Measurements from ENCODE around the gene ERBB4. TPM values are rescaled to one million over a fixed set of nuclear protein-coding genes. Genes with fewer than 3 reads are reported as not detected.

The ERBB4 gene
- total RNA-seq, 1 donor from 2014 or later, result 0.36 TPM

- no peak overlapping the region for H3K27ac Mint-ChIP-seq (ENCODE audit: unreplicated experiment)
- H3K27me3 Mint-ChIP-seq (ENCODE audit: unreplicated experiment), result no peaks in the 10 kb centered on the region
- no peak overlapping the region for H3K4me3 Mint-ChIP-seq (ENCODE audit: unreplicated experiment)
- peaks cover 2% of the 10 kb centered on the region for H3K4me1 Mint-ChIP-seq (ENCODE audit: unreplicated experiment)
- no peaks in the 10 kb centered on the region for H3K9me3 Mint-ChIP-seq (ENCODE audit: unreplicated experiment)
- no peak for TF ChIP-seq CTCF (IDR thresholded peaks at IDR 0.05; ENCODE audit: unreplicated experiment)
- no peak for DNase-seq (ENCODE audit: low spot score)
- H3K36me3 Mint-ChIP-seq (ENCODE audit: low read depth, unreplicated experiment), result no peaks in the 10 kb centered on the region
These were observed 8.2 kb downstream of the ERBB4 start for GRCh38 chr2:212530373-212530772.

DNA sequence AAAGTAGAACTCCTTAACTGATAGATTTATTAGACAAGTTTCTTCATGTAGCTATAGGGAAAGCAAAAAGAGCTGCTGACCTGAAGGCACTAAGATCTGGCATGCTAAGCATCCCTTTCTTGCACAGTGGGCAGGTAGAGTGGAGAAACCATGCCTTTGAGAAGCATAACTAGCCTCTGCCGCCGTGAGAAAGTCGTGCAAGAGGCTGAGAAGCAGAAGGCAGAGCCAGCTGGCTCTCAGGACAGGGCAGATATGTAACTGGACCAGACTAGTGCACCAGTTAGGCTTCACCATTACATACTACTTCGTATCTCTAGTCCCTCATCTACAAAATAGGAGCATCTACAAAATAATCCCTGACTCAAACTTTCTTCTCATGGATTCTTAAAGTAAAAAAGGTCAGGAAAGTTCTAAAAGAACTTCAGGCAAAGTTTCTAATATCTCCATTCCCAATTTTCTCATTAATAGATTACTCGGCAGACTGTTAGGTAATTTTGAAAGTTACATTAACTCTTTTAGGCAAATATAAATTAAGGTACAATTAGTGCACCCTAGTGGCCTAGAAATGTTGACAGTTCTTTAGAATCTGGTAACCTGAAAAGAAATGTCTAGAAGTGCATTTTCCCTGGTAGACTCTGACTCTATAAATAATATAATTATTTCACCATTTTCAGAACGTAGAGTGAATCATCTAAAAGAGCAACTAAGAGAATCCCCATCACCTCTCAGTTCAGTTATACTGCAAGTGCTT lies 10.3 kb downstream of the ERBB4 start:
- H3K27me3 Mint-ChIP-seq (ENCODE audit: unreplicated experiment), result no peaks in the 10 kb centered on the region
- DNase-seq (ENCODE audit: low spot score), result no peak
- no peak overlapping the region for H3K4me3 Mint-ChIP-seq (ENCODE audit: unreplicated experiment)
- no peak overlapping the region for H3K27ac Mint-ChIP-seq (ENCODE audit: unreplicated experiment)
- no peaks in the 10 kb centered on the region for H3K36me3 Mint-ChIP-seq (ENCODE audit: low read depth, unreplicated experiment)
- H3K4me1 Mint-ChIP-seq (ENCODE audit: unreplicated experiment), result peaks cover 2% of the 10 kb centered on the region
- no peak for TF ChIP-seq CTCF (IDR thresholded peaks at IDR 0.05; ENCODE audit: unreplicated experiment)
- no peaks in the 10 kb centered on the region for H3K9me3 Mint-ChIP-seq (ENCODE audit: unreplicated experiment)

DNA sequence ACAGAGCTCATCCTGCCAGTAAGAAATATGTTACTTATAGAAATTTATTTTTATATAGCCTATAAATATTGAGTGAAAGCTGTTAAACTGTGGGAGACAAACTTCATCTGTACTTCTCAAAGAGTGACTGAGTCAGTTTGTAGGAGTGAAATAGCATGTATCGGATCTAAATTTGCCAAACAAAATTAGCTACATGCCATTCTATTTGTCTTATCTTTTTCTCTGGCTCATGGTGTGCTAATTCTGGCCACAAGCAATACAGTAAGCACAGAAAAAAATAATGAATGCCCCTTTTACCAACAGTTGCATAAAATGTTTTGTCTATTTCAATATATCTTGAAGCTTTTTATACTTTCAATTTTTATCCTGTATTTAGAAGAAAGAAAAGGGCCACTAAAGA lies 12.5 kb downstream of the ERBB4 start:
- Mint-ChIP-seq H3K9me3 (ENCODE audit: unreplicated experiment) (no peaks in the 10 kb centered on the region), H3K36me3 (ENCODE audit: low read depth, unreplicated experiment) (no peaks in the 10 kb centered on the region), H3K4me1 (ENCODE audit: unreplicated experiment) (peaks cover 1% of the 10 kb centered on the region), H3K27me3 (ENCODE audit: unreplicated experiment) (no peaks in the 10 kb centered on the region), H3K27ac (ENCODE audit: unreplicated experiment) (no peak overlapping the region), H3K4me3 (ENCODE audit: unreplicated experiment) (no peak overlapping the region)
- DNase-seq (ENCODE audit: low spot score), result no peak
- TF ChIP-seq CTCF (IDR thresholded peaks at IDR 0.05; ENCODE audit: unreplicated experiment), result no peak

DNA sequence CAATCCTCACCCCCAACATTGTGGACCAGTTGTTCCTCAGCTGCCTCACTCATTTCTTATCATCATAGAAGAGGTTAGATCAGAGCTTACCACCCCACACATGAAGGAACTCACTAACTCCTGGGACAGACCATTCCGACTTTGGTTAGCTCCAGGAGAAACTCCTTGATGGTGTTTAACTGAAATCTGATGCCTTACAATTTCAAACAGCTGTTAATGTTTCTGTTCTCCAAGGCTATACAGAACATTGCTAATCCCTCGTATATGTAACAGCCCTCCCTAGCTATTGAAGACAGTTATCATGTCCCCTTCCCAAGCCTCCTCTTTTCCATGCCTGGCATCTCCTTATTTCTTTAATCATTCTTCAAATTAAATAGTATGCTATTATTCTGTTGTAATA lies 14.8 kb downstream of the ERBB4 start:
- Mint-ChIP-seq H3K4me3 (ENCODE audit: unreplicated experiment) (no peak overlapping the region), H3K36me3 (ENCODE audit: low read depth, unreplicated experiment) (no peaks in the 10 kb centered on the region), H3K4me1 (ENCODE audit: unreplicated experiment) (no peaks in the 10 kb centered on the region), H3K27me3 (ENCODE audit: unreplicated experiment) (no peaks in the 10 kb centered on the region), H3K27ac (ENCODE audit: unreplicated experiment) (no peak overlapping the region), H3K9me3 (ENCODE audit: unreplicated experiment) (no peaks in the 10 kb centered on the region)
- no peak for DNase-seq (ENCODE audit: low spot score)
- TF ChIP-seq CTCF (IDR thresholded peaks at IDR 0.05; ENCODE audit: unreplicated experiment), result no peak

DNA sequence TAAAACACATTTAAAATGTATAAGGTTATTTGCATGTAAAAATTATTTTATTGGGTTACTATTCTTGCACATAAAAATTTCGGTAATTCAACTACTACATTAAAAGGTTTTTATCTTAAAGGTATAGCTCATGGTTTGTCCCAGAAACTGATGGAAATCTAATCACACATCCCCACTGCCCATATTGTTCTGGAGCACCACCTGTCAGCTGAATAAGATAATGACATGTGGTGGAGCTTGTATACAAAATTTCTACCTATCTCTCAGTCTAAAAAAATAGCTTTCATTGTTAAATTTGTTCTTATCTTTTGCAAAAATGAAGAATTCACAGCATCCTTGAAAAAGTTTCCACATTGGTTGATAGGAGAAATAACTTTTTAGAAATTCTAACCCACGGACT lies 18.3 kb downstream of the ERBB4 start:
- H3K27me3 Mint-ChIP-seq (ENCODE audit: unreplicated experiment), result no peaks in the 10 kb centered on the region
- H3K36me3 Mint-ChIP-seq (ENCODE audit: low read depth, unreplicated experiment), result no peaks in the 10 kb centered on the region
- H3K4me3 Mint-ChIP-seq (ENCODE audit: unreplicated experiment), result no peak overlapping the region
- TF ChIP-seq CTCF (IDR thresholded peaks at IDR 0.05; ENCODE audit: unreplicated experiment), result no peak
- H3K9me3 Mint-ChIP-seq (ENCODE audit: unreplicated experiment), result no peaks in the 10 kb centered on the region
- no peaks in the 10 kb centered on the region for H3K4me1 Mint-ChIP-seq (ENCODE audit: unreplicated experiment)
- no peak for DNase-seq (ENCODE audit: low spot score)
- H3K27ac Mint-ChIP-seq (ENCODE audit: unreplicated experiment), result no peak overlapping the region
